GM18868 (cell line): ENCODE data around the gene LPP.
"Not testable (repeated sequence)": the region's sequence is repeated elsewhere in the genome, so short reads cannot be mapped to it uniquely, and the experiment has no call there.

ENCODE experiments used
- ATAC-seq: cut with Tn5 transposase; IDR thresholded peaks from one replicate; pipeline ENCODE4 v1.9.1; 2021; ENCODE audit warnings: mild to moderate bottlenecking, moderate library complexity; ENCODE audit not compliant: unreplicated experiment

Gene LPP, protein sequence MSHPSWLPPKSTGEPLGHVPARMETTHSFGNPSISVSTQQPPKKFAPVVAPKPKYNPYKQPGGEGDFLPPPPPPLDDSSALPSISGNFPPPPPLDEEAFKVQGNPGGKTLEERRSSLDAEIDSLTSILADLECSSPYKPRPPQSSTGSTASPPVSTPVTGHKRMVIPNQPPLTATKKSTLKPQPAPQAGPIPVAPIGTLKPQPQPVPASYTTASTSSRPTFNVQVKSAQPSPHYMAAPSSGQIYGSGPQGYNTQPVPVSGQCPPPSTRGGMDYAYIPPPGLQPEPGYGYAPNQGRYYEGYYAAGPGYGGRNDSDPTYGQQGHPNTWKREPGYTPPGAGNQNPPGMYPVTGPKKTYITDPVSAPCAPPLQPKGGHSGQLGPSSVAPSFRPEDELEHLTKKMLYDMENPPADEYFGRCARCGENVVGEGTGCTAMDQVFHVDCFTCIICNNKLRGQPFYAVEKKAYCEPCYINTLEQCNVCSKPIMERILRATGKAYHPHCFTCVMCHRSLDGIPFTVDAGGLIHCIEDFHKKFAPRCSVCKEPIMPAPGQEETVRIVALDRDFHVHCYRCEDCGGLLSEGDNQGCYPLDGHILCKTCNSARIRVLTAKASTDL

DNA sequence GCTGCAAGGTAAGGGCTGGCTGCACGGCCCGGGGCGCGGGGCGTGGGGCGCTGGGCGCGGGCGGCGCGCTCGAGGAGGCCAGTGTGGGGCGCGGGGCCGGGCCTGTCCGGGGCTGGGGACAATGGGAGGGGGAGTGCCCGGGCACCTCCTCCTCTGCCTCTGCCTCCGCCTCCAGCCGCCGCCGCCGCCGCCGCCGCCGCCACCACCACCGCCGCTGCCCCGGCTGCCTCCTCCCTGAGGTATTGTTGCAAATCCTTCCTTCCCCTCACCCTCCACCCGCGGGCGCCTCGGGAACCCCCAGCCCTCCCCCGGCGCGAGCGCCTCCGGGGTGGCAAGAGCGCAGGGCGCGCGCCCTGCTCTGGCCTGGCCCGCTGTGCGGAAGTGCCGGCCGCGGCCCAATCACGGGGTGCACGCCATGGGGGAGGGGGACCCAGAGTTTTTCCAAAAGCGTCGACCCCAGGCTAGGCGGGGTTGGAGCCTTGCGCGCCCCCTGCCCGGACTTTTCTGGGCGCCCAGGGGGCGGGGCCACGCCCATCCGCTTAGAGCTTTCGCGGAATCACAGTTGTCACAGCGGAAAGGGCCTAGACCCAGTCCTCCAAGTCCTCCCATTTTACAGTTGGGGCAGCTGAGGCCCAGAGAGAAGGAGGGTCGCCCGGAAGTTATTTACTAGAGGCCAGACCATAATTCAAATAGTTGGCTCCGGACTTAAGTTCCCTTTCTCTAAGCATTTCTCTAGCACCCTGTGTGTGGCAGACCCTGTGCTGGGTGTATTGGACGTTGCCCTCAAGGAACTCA is at the start of gene LPP:
Gene LPP, plus strand, starts transcription at position 144 of the 795 bp plus-strand sequence. CDS start 251,964 bp downstream, outside the sequence.
- peak; percentile 82 for ATAC-seq

DNA sequence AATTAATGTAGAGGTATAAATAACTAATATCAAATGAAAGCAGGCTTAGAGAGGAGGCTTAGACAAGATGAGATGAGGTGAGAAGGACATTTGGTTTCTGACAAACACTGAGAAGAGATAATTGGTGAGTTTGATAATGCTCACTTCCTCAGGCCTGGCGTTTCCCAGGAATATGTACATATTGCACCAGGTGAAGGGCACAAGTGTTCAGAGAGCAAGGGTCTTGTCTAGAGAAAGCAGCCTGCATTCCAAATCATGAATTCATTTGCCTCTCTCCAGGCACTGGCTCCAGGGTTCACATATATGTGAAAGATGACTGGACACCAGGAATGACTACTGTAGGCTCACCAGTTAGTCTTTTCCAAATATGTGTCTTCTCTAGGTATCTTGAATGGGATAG is 48.0 kb upstream of the LPP start:
- ATAC-seq = no peak

DNA sequence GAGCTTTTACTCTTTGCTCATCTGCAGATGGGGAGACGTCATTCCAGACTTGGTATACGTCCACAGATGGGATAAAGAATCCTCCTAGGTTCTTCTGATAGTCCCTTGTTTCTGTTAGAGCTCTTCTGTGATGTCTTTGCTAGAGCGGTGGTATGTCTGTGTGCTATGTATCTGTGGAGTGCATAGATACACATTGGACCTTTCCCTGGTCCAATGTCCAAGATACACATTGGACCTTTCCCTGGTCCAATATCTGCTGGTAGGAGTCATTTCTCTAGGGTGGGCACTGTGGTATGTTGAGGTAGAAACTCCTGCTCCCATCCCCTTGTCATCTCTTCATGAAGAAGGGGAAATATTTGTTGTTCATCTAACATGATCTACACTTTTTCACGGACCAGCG is 47.5 kb upstream of the LPP start:
- no peak for ATAC-seq

DNA sequence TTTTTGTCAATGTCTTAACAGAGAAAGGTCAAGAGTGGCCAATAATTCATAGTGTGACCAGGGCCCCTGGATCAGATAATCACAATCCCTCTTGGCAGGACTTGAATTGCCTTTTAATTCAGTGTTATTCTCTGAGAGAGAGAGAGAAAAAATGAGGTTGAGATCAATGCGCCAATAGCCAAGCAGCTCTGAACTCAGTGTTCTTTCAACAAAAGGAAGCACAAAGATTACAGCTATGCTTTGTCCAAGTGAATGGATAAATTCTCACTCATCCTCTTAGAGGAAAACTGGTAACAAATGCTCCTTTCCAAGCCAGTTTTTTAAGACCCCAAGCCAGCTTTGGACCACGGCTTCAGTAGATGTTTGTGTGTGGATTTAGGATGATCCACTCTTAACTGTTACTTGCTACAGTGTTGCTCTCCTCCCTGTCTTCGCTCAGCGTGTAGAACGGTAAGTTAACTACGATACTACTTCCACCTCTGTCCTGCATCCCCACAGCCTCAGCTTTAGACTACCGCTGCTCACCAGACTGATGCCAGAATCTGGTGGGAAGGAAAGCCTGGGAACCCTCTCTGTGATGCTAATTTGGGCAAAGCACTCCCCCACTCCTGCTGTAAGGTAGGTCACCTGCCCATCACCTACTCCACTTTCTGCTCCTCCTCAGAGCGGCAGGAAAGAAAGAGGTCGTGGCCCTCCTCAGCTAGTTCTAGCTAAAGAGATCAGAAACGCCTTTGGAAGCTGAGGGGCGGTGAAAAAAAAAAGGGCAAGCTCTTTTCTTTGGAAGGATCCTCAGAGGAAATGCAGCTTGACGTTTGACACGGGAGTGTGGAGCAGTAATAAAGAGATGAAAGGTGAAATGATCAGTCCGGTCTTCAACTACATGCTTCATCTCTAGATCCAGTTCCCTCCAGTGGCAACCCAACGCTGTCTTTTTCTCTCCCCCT is 46.8 kb upstream of the LPP start:
- no peak for ATAC-seq

DNA sequence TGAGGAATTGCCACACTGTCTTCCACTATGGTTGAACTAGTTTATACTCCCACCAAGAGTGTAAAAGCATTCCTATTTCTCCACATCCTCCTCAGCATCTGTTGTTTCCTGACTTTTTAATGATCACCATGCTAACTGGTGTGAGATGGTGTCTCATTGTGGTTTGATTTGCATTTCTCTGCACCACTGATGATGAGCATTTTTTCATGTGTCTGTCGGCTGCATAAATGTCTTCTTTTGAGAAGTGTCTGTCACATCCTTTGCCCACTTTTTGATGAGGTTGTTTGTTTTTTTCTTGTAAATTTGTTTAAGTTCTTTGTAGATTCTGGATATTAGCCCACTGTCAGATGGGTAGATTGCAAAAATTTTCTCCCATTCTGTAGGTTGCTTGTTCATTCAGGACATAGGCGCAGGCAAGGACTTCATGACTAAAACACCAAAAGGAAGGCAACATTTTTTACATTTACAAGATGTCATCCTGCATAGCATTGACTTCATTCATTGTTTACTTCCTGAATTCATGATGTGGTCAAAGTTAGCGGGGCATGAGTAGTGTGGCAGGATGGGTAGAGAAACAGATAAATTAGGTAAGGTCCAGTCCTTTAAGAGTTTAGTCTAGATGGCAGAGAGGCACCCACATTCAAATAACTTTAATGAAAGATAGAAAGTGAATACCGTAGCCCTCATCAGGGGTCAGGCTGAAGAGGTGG is 45.1 kb upstream of the LPP start:
- no peak for ATAC-seq

DNA sequence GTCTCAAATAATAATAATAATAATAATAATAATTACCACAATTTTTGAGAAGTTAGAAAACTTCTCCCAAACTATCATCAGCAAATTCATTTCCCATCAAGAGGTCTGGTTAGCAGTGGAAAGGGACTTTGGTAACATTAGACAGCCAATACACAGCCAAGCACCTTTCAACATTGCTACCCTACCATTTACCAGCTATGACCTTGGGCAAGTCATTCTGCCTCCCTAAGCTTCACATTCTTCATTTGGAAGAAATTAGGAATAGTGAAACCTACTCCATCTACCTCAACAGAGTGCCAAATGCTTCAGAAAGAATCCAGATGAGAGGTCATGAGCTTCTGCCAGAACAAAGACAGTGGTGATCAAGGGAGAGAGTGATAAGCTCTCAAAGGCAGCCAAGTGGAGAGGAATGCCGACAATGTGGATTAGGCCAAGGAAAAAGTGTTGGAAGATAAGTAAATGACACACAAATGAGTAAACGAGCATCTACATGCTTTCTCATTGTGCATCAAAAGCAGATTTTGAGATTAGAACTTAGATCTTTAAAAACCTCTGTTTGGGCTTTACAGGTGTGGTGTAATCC is 42.9 kb upstream of the LPP start:
- no peak for ATAC-seq

DNA sequence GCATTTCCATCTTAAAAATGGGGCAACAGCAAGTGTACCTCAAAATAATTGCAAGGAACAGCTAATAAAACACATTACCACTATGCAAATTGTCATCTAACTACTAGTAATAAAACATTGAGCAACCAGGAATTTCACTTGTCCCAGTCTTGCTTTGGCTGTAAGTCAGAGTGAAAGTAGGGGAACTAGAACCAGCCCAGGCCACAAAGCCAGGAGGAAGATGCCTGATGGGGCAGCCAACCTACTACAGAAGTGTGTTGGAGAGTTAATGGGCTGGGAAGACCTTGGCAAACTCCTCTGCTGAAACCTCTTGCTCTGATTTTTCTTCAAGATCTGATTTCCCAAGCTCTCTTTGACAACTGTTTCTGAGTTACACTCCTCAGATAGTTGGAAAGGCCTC is 40.2 kb upstream of the LPP start:
- no peak for ATAC-seq

DNA sequence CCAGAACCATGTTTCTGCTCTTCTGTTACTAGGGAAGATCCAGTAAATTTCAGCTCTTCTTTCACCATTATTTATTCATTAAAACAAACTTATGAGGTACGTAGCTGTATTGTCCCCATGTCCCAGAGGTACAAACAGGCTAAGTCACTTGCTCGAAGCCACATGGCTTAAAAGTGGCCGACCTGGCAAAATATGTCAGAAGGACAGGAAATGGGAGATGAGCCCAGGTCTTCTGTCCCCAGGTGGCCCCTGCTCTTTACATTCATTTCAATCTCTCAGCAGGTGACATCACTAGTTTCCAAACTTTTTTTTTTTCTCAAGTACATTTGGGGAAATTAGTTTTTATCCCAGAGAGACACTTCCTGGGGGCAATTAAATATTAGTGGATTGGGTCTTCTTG is 34.1 kb upstream of the LPP start:
- ATAC-seq = no peak

DNA sequence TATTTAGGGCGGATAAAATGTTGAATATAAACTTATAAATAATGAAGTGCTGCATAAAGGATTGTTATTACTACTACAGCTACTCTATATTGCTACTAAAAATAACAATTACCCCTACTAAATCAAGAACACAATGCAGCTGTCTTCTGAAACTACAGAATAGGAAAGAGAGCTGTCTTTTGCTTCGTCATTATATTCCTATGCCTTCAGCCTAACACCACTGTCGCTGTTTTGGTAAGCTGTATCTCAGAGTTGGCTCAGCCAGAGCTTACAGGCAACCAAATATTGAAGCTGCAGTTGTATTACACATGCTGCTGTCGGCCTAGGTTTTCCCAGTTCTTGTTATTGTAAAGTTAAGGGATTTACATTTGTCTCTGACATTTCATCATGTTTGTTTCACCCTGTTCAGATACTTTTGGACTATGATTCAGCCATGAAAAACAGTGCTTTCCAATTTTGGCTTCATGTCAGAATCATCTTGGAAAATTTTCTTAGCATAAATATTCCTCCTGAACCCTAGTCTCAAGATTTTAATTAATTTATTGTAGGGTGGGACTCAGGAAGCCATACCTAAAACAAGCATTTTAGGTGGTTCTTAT is 31.3 kb upstream of the LPP start:
- no peak for ATAC-seq

DNA sequence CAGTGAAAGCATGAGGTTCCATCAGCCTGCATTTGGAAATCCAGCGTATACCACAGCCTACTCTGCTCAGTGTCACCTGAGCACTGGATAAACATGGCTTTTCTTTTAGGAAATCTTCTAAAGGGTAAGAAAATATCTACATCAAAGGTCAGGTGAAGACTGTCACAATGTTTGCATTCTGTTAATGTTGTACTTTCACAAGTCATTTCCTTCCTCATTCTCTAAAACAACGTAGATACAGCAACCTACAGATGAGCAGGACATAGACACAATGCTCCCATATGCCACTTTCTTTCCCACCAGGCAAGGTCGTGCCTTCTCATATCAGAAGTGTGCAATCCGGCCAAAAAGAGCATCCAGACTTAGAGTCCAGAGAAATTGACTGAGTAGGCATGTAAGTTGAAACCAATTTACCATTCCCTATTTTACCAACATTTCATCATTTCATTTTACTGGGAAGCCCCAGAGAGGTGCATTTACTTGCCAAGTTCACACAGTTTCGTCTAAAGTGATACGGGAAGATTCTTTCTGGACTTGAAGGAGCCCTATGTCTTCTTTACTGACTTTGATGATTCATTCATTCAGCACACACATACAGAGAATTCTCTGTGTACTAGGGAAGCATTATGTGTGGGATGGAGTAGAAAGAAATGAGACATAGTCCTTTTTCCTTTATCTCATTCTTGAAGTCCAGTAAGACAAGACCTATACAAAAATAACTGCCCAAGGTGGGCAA is 30.6 kb upstream of the LPP start:
- ATAC-seq = no peak

DNA sequence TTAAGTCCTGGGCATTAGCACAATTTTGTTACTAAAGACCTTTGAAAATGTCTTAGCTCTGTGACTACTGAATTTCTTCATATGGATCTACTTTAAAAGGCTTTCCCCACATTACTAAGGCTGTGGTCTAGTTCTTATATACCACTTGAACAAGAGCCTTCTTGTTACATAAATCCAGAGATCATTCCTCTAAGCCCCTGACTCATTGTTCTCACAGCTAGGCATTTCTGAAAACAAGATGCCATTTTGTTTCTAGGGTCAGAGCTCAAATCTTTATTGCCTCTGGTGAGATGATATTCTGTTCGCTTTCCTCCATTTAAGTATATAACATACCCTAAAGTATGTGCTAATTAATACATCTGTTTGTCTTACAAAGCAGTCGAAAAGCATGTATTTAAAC is 29.8 kb upstream of the LPP start:
- no peak for ATAC-seq

DNA sequence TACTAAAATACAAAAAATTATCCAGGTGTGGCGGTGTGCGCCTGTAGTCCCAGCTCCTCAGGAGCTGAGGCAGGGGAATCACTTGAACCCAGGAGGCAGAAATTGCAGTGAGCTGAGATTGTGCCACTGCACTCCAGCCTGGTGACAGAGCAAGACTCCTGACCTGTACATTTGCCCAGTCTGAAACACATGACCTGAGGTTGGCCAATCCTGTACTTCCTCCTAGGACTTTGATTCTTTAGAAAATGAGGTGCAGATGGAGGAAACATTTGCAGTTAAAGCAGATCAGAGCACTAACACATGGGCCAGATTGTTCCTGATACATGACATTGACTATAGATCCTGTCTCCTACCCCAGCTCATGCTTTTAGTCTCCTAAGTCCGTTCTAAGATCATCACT is 28.9 kb upstream of the LPP start:
- no peak for ATAC-seq

DNA sequence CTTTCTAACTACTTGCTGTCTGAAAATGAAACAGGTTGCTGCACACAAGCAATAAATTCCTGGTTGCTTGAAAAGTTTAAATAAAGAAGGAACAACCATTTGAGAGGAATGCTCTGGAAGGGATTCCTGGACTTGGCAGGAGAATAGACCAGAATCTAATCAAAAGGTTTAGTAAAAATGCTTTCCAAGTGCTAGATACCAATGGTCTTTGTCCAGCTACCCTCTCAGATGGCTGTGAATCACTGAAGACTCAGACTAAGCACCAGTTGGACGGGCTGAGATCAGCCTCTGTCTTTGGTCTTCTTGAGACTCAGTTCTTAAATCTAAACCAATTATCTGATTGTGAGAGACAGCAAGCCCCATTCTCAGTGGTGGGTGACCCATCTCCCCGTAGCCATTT is 27.7 kb upstream of the LPP start:
- no peak for ATAC-seq

DNA sequence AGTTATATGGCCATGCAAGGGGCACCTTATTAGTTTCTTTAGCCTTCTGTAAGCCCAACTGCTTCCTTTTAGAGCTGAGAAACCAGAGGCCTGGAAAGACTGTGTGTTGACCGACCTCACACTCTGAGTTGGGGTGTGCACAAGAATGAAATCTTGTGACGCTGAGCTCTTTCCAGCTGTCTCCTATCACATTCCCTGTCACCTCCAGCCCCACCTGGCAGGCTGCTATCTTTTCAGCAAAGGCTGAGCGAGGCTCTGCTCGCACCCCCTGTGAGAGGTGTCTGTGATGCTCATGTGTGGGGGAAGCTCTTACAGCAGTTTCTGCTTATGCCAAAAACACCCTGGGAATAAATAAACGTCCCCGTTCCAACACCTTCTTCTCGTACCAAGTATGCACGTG is 27.0 kb upstream of the LPP start:
- ATAC-seq = no peak

DNA sequence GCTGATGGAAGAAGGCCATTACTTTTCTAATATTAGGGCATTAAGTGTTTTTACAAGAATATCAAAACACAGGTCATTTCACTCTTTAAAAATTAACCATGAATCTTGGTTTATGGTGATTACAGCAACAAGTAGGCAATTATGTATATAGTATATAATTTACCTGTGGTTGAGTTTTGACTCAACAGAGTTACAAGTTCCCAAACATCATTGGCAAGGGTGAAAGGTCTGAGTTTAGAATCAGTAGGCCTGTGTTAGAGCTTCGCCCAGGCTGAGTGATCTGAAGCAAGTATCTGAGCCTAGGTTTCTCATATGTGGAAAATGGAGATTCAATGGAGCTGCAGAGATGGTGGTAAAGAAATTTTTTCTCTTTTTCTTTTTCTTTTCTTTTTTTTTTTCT is 25.1 kb upstream of the LPP start:
- ATAC-seq = no peak

DNA sequence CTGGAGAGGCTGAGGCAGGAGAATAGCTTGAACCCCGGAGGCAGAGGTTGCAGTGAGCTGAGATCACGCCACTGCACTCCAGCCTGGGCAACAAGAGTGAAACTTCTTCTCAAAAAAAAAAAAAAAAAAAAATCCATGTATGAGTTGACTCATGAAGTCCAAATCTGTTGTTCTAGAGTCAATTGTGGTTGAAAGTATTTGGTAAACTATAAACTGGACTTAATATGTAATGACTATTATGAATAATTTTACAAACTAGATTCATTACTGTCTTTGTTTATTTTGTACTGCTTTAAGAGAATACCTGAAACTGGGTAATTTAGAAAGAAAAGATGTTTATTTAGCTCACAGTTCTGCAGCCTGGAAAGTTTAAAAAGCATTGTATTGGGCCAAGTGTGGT is 22.9 kb upstream of the LPP start:
- ATAC-seq = not testable (repeated sequence)

DNA sequence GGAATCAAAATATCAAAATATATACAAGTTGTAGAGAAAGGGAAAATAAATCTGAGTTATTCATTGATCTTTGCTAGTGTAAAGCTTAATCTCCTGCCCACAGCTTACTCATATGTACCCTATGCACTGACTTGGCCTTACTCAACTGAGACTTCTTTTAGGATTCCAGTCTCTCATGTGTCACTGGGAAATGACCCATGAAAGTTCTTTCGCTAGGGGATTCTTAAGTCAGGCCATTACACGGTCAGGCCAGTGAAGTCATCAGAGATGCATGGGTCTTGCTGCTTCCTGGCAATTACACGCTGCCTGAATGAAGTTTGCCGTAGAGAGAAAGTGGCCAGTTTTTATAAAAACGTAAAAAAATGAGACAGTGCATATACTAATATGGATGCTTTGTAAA is 20.7 kb upstream of the LPP start:
- no peak for ATAC-seq

DNA sequence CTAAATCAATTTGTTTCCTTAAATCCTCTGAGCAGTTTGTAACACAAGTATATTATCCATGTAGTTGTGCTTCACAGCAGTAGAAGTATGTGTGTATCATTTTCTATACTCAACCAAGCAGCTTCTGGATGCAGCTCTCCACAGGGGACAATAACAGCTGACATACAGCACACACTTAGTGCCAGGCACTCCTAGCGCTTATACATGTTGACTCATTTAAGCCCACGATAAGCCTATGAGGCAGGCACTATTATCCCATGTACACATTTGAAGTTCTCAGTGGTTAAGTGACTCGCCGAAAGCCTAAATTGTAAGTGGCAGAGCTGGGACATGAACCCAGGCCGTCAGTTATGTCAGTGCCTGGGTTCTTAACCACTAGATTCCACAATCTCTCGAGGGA is 20.3 kb upstream of the LPP start:
- ATAC-seq = no peak

DNA sequence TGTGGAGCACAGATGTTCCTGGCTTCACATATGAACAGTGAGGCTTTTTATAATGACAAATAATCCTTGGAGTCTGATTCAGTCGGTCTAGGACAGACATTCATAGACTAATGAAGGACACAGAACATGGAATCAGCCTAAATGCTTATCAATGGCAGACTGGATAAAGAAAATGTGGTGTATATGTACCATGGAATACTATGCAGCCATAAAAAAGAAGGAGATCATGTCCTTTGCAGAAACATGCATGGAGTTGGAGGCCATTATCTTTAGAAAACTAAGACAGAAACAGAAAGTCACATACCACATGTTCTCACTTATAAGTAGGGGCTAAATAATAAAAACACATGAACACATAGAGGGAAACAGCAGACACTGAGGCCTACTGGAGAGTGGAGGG is 19.9 kb upstream of the LPP start:
- ATAC-seq = no peak
